ENCODE data around the gene ITGB5. TPM values are rescaled to one million over a fixed set of nuclear protein-coding genes. Genes with fewer than 3 reads are reported as not detected.

Gene ITGB5
- total RNA-seq, 1 experiment from 2014 or later = 146 TPM

- no peak overlapping the region for H2BK15ac ChIP-seq (ENCODE audit: low read depth, low read length)
- no peak overlapping the region for H2BK120ac ChIP-seq (ENCODE audit: low read depth, low read length, poor library complexity, severe bottlenecking)
- H2BK20ac ChIP-seq (ENCODE audit: low read depth, low read length, poor library complexity, severe bottlenecking) = no peak overlapping the region
- no peaks in the 10 kb centered on the region for H4K20me1 ChIP-seq (ENCODE audit: control insufficient read depth, insufficient read depth, insufficient read length)
- H3K9me3 ChIP-seq (ENCODE audit: control insufficient read depth, low read depth, low read length) = no peaks in the 10 kb centered on the region
- no peak for TF ChIP-seq CTCF (conservative IDR thresholded peaks at IDR 0.05)
- H2BK5ac ChIP-seq (ENCODE audit: insufficient read length, low read length) = no peak overlapping the region
- H3K4me1 ChIP-seq (ENCODE audit: insufficient read depth, low read length) = no peaks in the 10 kb centered on the region
- no peak overlapping the region for H2AFZ ChIP-seq (ENCODE audit: low read length)
- DNase-seq = no peak
- H3K18ac ChIP-seq (ENCODE audit: insufficient read length, low read depth, low read length) = no peak overlapping the region
- H2BK12ac ChIP-seq (ENCODE audit: insufficient read length, low read depth, low read length) = no peak overlapping the region
- no peak overlapping the region for H4K5ac ChIP-seq (ENCODE audit: insufficient read length, low read depth, low read length)
- no CpG with 5 or more reads among the region's 6 CpGs for WGBS (ENCODE audit: extremely low coverage, insufficient read length, low lambda C conversion rate)
- no peak overlapping the region for H3K4ac ChIP-seq (ENCODE audit: low read depth, low read length)
- H3K79me2 ChIP-seq (ENCODE audit: insufficient read depth, low read length) = no peaks in the 10 kb centered on the region
- Mint-ChIP-seq H3K27ac (peak overlapping the region in 1 of 3 experiments; percentile 59; a peak in 2 of 7 replicates), H3K4me3 (no peak overlapping the region), H3K9me3 (peaks cover 2 to 3% of the 10 kb centered on the region in 2 experiments; a peak in 2 of 5 replicates), H3K36me3 (ENCODE audit: insufficient read depth in 1 of 3, low read depth in 3 of 3) (peaks cover 28 to 65% (median 51%) of the 10 kb centered on the region in 3 experiments), H3K27me3 (ENCODE audit: low read depth) (no peaks in the 10 kb centered on the region; the same call in 1 of the 2 replicates), H3K4me1 (peaks cover 3 to 5% of the 10 kb centered on the region in 2 experiments; a peak in 1 of 4 replicates)
- H3K4me2 ChIP-seq (ENCODE audit: insufficient read depth, insufficient read length, low read length) = no peak overlapping the region
- H4K91ac ChIP-seq (ENCODE audit: insufficient read length, low read depth, low read length) = no peak overlapping the region
- no peaks in the 10 kb centered on the region for H3K27me3 ChIP-seq (ENCODE audit: insufficient read depth, low read length)
- H3K56ac ChIP-seq (ENCODE audit: insufficient read length, low read depth, low read length) = no peak overlapping the region
- no peak overlapping the region for H4K8ac ChIP-seq (replicated peaks; ENCODE audit: insufficient read length, low read depth, low read length)
- H2AK5ac ChIP-seq (ENCODE audit: insufficient read length, low read length) = no peak overlapping the region
- no peak overlapping the region for H3K14ac ChIP-seq (ENCODE audit: insufficient read depth, low read length)
- no peak overlapping the region for H3T11ph ChIP-seq (ENCODE audit: low read length)
- H3K23me2 ChIP-seq (ENCODE audit: insufficient read length, low read depth, low read length, poor library complexity, severe bottlenecking) = no peaks in the 10 kb centered on the region
- H3K23ac ChIP-seq (ENCODE audit: insufficient read length, low read depth, low read length) = no peak overlapping the region
- H3K27ac ChIP-seq (ENCODE audit: insufficient read length, low read depth, low read length) = no peak overlapping the region
- H3K9ac ChIP-seq (ENCODE audit: extremely low read depth, insufficient read length, low read length) = no peak overlapping the region
- H3K79me1 ChIP-seq (ENCODE audit: insufficient read depth, low read depth, low read length, poor library complexity, severe bottlenecking) = no peaks in the 10 kb centered on the region
These were observed 141.4 kb downstream of the ITGB5 start for GRCh38 chr3:124745756-124746155.
